GM23338 (cell line): ENCODE measurements around the gene ULK4. TPM values are rescaled to one million over a fixed set of nuclear protein-coding genes. Genes with fewer than 3 reads are reported as not detected.

Source experiments
- ATAC-seq: fragments of 200-7000 bp; cut with Tn5 transposase; 3 replicates; pipeline ENCODE4 v1.9.1; 2020
- DNase-seq: peaks from one replicate; pipeline ENCODE4 v3.0.0-alpha.2; 2015; ENCODE audit warnings: low spot score
- H2AFZ ChIP-seq: fragments of 200-600 bp; sonication (generic); 2 replicates; pipeline ENCODE4 v1.8.0; 2016; ENCODE audit warnings: antibody characterized with exemption, mild to moderate bottlenecking, moderate library complexity
- H3F3A ChIP-seq: fragments of 200-600 bp; sonication (generic); replicated peaks from 2 replicates; pipeline ENCODE4 v1.8.0; 2017; ENCODE audit warnings: antibody characterized with exemption, mixed run types, low read depth
- H3K27ac ChIP-seq: fragments of 200-600 bp; sonication (generic); 2 replicates; pipeline ENCODE4 v1.6.1; 2016; ENCODE audit warnings: low read depth
- H3K27me3 ChIP-seq: fragments of 200-600 bp; sonication (generic); 2 replicates; pipeline ENCODE4 v1.8.0; 2016; ENCODE audit warnings: mild to moderate bottlenecking, mixed run types, moderate library complexity; ENCODE audit not compliant: insufficient read depth
- H3K36me3 ChIP-seq: fragments of 200-600 bp; sonication (generic); 2 replicates; pipeline ENCODE4 v1.8.0; 2016; ENCODE audit warnings: mild to moderate bottlenecking; ENCODE audit not compliant: insufficient read depth
- H3K4me1 ChIP-seq: fragments of 200-600 bp; sonication (generic); 2 replicates; pipeline ENCODE4 v1.8.0; 2016; ENCODE audit warnings: mild to moderate bottlenecking, moderate library complexity; ENCODE audit not compliant: insufficient read depth
- H3K4me2 ChIP-seq: fragments of 200-600 bp; sonication (generic); 2 replicates; pipeline ENCODE4 v1.7.1; 2017; ENCODE audit warnings: mixed run types
- H3K4me3 ChIP-seq: fragments of 200-600 bp; sonication (generic); 2 replicates; pipeline ENCODE4 v1.6.1; 2016; ENCODE audit warnings: mixed run types
- H3K79me2 ChIP-seq: fragments of 200-600 bp; sonication (generic); replicated peaks from 2 replicates; pipeline ENCODE4 v1.8.0; 2017; ENCODE audit warnings: mild to moderate bottlenecking; ENCODE audit not compliant: insufficient read depth
- H3K9me2 ChIP-seq: fragments of 200-600 bp; sonication (generic); 2 replicates; pipeline ENCODE4 v1.8.0; 2017; ENCODE audit not compliant: insufficient read depth
- H4K20me1 ChIP-seq: fragments of 200-600 bp; sonication (generic); replicated peaks from 2 replicates; pipeline ENCODE4 v1.8.0; 2017; ENCODE audit warnings: mild to moderate bottlenecking; ENCODE audit not compliant: insufficient read depth
- H3K27ac Mint-ChIP-seq: 2 replicates; pipeline ENCODE4 v1.8.0; 2020; ENCODE audit warnings: inconsistent platforms, mild to moderate bottlenecking, moderate library complexity, mixed read lengths
- H3K27me3 Mint-ChIP-seq: 3 replicates; pipeline ENCODE4 v1.8.0; 2022; ENCODE audit warnings: low read depth, mild to moderate bottlenecking, moderate library complexity, mixed read lengths, inconsistent platforms; ENCODE audit not compliant: insufficient read depth, poor library complexity
- H3K36me3 Mint-ChIP-seq: 3 replicates; pipeline ENCODE4 v1.8.0; 2021; ENCODE audit warnings: low read depth, mild to moderate bottlenecking, inconsistent platforms, moderate library complexity, mixed read lengths
- H3K4me1 Mint-ChIP-seq: 3 replicates; pipeline ENCODE4 v1.8.0; 2020; ENCODE audit warnings: mild to moderate bottlenecking, inconsistent platforms, mixed read lengths
- H3K4me3 Mint-ChIP-seq: 3 replicates; pipeline ENCODE4 v1.8.0; 2021; ENCODE audit warnings: moderate library complexity, mild to moderate bottlenecking, inconsistent platforms, mixed read lengths
- H3K9me3 Mint-ChIP-seq: 3 replicates; pipeline ENCODE4 v1.8.0; 2020; ENCODE audit warnings: moderate library complexity, mild to moderate bottlenecking, inconsistent platforms, mixed read lengths
- CREB1 ChIP-seq: fragments of 250-450 bp; sonication (Bioruptor Pico); IDR thresholded peaks from 2 replicates; pipeline ENCODE4 v1.5.0; 2020; ENCODE audit warnings: low read depth, mild to moderate bottlenecking, moderate library complexity
- EZH2 ChIP-seq: fragments of 200-600 bp; sonication (generic); IDR thresholded peaks from one replicate; pipeline ENCODE4 v1.8.0; 2017; ENCODE audit warnings: antibody characterized with exemption, mild to moderate bottlenecking, low read depth; ENCODE audit not compliant: unreplicated experiment
- EZH2phosphoT487 ChIP-seq: fragments of 200-600 bp; sonication (generic); IDR thresholded peaks from one replicate; pipeline ENCODE4 v1.8.1; 2018; ENCODE audit warnings: antibody characterized with exemption; ENCODE audit not compliant: unreplicated experiment
- JUNB ChIP-seq: IDR thresholded peaks from one replicate; pipeline ENCODE4 v1.6.1; 2016; ENCODE audit warnings: antibody characterized with exemption; ENCODE audit not compliant: unreplicated experiment
- ZNF114 ChIP-seq: fragments of 250-450 bp; sonication (Bioruptor Pico); IDR thresholded peaks from 2 replicates; pipeline ENCODE4 v1.5.0; 2020; ENCODE audit warnings: mild to moderate bottlenecking, moderate library complexity
- ZNF331 ChIP-seq: fragments of 250-450 bp; sonication (Bioruptor Pico); IDR thresholded peaks from 2 replicates; pipeline ENCODE4 v1.5.0; 2020; ENCODE audit warnings: low read depth, mild to moderate bottlenecking, moderate library complexity
- polyA plus RNA-seq: library from polyadenylated mRNA; unstranded; fragments of >200 nt; fragmentation: Nextera tagmentation; extraction: Ambion mirVana; gene quantifications from 2 replicates; pipeline ENCODE4 v1.2.1, GENCODE V29; 2016
- total RNA-seq: library from RNA; depleted of rRNA; stranded (reverse); fragments of >200 nt; shearing (Covaris generic); gene quantifications from 2 replicates; pipeline ENCODE4 v1.2.3, GENCODE V29; 2014
- TF ChIP-seq, protein P1 (sequence below): fragments of 250-450 bp; sonication (Bioruptor Pico); IDR thresholded peaks from 2 replicates; pipeline ENCODE4 v1.5.0; 2020; ENCODE audit warnings: mild to moderate bottlenecking, moderate library complexity
- TF ChIP-seq, protein P2 (sequence below): IDR thresholded peaks from one replicate; pipeline ENCODE4 v1.6.1; 2018; ENCODE audit warnings: antibody characterized with exemption; ENCODE audit not compliant: unreplicated experiment
- TF ChIP-seq, protein P3 (sequence below): IDR thresholded peaks from 2 replicates; pipeline ENCODE4 v1.6.1; 2016; ENCODE audit warnings: antibody characterized with exemption
- TF ChIP-seq, protein P4 (sequence below), 2 experiments: fragments of 200-600 bp in 1 of 2; sonication (generic) in 1 of 2; conservative IDR thresholded peaks; 2 replicates each; pipeline versions ENCODE4 v1.5.1 to v1.6.1; 2016 to 2017; ENCODE audit warnings: antibody characterized with exemption in 2 of 2, low read depth in 2 of 2, mild to moderate bottlenecking in 2 of 2, moderate library complexity in 1 of 2

ULK4 gene
- total and polyA plus RNA-seq, 2 experiments from 2014 or later: 20.8 to 41.4 TPM

DNA sequence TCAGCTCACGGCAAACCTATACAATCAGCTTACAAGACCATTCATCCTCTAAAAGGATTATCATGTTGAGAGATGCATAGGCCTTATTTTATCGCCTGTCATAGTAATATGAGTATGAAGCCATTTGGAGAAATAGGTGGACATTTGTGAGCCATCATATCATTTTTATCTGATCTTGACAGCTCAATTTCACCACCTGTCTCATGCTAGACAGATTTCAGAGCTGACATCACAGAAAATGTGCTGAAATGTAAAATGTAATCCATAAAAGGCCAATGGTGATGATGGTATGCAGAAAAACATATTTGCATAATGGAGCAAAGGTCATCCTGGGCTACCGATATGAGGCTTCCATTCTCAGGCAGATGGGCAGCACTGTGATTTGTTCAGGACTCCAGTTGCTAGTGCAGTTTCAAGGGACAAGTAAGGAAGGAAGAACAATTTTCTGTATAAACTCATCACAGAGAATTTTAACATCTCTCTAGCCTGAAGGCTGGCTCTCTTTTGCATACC lies 221.5 kb downstream of the ULK4 start (continued):
- TF ChIP-seq, protein P1, sequence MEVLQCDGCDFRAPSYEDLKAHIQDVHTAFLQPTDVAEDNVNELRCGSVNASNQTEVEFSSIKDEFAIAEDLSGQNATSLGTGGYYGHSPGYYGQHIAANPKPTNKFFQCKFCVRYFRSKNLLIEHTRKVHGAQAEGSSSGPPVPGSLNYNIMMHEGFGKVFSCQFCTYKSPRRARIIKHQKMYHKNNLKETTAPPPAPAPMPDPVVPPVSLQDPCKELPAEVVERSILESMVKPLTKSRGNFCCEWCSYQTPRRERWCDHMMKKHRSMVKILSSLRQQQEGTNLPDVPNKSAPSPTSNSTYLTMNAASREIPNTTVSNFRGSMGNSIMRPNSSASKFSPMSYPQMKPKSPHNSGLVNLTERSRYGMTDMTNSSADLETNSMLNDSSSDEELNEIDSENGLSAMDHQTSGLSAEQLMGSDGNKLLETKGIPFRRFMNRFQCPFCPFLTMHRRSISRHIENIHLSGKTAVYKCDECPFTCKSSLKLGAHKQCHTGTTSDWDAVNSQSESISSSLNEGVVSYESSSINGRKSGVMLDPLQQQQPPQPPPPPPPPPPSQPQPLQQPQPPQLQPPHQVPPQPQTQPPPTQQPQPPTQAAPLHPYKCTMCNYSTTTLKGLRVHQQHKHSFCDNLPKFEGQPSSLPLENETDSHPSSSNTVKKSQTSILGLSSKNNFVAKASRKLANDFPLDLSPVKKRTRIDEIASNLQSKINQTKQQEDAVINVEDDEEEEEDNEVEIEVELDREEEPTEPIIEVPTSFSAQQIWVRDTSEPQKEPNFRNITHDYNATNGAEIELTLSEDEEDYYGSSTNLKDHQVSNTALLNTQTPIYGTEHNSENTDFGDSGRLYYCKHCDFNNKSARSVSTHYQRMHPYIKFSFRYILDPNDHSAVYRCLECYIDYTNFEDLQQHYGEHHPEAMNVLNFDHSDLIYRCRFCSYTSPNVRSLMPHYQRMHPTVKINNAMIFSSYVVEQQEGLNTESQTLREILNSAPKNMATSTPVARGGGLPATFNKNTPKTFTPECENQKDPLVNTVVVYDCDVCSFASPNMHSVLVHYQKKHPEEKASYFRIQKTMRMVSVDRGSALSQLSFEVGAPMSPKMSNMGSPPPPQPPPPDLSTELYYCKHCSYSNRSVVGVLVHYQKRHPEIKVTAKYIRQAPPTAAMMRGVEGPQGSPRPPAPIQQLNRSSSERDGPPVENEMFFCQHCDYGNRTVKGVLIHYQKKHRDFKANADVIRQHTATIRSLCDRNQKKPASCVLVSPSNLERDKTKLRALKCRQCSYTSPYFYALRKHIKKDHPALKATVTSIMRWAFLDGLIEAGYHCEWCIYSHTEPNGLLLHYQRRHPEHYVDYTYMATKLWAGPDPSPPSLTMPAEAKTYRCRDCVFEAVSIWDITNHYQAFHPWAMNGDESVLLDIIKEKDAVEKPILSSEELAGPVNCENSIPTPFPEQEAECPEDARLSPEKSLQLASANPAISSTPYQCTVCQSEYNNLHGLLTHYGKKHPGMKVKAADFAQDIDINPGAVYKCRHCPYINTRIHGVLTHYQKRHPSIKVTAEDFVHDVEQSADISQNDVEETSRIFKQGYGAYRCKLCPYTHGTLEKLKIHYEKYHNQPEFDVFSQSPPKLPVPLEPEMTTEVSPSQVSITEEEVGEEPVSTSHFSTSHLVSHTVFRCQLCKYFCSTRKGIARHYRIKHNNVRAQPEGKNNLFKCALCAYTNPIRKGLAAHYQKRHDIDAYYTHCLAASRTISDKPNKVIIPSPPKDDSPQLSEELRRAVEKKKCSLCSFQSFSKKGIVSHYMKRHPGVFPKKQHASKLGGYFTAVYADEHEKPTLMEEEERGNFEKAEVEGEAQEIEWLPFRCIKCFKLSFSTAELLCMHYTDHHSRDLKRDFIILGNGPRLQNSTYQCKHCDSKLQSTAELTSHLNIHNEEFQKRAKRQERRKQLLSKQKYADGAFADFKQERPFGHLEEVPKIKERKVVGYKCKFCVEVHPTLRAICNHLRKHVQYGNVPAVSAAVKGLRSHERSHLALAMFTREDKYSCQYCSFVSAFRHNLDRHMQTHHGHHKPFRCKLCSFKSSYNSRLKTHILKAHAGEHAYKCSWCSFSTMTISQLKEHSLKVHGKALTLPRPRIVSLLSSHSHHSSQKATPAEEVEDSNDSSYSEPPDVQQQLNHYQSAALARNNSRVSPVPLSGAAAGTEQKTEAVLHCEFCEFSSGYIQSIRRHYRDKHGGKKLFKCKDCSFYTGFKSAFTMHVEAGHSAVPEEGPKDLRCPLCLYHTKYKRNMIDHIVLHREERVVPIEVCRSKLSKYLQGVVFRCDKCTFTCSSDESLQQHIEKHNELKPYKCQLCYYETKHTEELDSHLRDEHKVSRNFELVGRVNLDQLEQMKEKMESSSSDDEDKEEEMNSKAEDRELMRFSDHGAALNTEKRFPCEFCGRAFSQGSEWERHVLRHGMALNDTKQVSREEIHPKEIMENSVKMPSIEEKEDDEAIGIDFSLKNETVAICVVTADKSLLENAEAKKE (CRISPR knock-in tag): no peak

DNA sequence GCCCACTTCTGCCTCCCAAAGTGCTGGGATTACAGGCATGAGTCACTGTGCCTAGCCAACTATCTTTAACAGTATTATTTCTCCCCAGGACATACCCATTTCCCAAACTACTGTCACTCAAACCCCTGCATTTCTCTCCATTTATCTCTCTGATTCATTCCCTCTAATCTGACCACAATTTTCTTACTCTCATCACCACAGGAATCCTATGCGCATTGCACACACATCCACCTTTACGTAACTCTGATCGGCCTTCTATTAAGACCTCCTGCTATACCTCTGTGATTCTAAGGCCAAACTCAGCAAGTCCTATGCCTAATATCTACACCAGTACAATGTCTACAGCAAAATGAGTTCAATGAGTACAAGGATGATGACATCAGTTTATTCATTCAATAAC lies 235.0 kb downstream of the ULK4 start:
- no peaks in the 10 kb centered on the region; the same call in 2 of the 3 replicates for H3K36me3 Mint-ChIP-seq
- Histone ChIP-seq H3K4me2 (no peak overlapping the region), H3K27me3 (no peaks in the 10 kb centered on the region), H3K36me3 (no peaks in the 10 kb centered on the region), H4K20me1 (peaks cover 3% of the 10 kb centered on the region; the same call in 1 of the 2 replicates), H3K9me2 (no peaks in the 10 kb centered on the region), H3K79me2 (no peaks in the 10 kb centered on the region), H3K4me1 (no peaks in the 10 kb centered on the region), H2AFZ (no peak overlapping the region), H3F3A (no peaks in the 10 kb centered on the region), H3K27ac (no peak overlapping the region), H3K4me3 (no peak overlapping the region)
- peaks cover 3% of the 10 kb centered on the region; the same call in 2 of the 3 replicates for H3K4me1 Mint-ChIP-seq
- H3K9me3 Mint-ChIP-seq: no peaks in the 10 kb centered on the region
- H3K27ac Mint-ChIP-seq: no peak overlapping the region
- DNase-seq (no peak), ATAC-seq (no peak)
- peaks cover 1% of the 10 kb centered on the region for H3K27me3 Mint-ChIP-seq
- H3K4me3 Mint-ChIP-seq: no peak overlapping the region
- TF ChIP-seq JUNB (no peak), CREB1 (no peak), ZNF114 (CRISPR knock-in tag) (no peak), ZNF331 (CRISPR knock-in tag) (no peak), EZH2phosphoT487 (no peak), EZH2 (no peak)
- TF ChIP-seq, protein P2, sequence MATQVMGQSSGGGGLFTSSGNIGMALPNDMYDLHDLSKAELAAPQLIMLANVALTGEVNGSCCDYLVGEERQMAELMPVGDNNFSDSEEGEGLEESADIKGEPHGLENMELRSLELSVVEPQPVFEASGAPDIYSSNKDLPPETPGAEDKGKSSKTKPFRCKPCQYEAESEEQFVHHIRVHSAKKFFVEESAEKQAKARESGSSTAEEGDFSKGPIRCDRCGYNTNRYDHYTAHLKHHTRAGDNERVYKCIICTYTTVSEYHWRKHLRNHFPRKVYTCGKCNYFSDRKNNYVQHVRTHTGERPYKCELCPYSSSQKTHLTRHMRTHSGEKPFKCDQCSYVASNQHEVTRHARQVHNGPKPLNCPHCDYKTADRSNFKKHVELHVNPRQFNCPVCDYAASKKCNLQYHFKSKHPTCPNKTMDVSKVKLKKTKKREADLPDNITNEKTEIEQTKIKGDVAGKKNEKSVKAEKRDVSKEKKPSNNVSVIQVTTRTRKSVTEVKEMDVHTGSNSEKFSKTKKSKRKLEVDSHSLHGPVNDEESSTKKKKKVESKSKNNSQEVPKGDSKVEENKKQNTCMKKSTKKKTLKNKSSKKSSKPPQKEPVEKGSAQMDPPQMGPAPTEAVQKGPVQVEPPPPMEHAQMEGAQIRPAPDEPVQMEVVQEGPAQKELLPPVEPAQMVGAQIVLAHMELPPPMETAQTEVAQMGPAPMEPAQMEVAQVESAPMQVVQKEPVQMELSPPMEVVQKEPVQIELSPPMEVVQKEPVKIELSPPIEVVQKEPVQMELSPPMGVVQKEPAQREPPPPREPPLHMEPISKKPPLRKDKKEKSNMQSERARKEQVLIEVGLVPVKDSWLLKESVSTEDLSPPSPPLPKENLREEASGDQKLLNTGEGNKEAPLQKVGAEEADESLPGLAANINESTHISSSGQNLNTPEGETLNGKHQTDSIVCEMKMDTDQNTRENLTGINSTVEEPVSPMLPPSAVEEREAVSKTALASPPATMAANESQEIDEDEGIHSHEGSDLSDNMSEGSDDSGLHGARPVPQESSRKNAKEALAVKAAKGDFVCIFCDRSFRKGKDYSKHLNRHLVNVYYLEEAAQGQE: no peak
- TF ChIP-seq, protein P3, sequence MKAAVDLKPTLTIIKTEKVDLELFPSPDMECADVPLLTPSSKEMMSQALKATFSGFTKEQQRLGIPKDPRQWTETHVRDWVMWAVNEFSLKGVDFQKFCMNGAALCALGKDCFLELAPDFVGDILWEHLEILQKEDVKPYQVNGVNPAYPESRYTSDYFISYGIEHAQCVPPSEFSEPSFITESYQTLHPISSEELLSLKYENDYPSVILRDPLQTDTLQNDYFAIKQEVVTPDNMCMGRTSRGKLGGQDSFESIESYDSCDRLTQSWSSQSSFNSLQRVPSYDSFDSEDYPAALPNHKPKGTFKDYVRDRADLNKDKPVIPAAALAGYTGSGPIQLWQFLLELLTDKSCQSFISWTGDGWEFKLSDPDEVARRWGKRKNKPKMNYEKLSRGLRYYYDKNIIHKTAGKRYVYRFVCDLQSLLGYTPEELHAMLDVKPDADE: no peak
- TF ChIP-seq, protein P4, sequence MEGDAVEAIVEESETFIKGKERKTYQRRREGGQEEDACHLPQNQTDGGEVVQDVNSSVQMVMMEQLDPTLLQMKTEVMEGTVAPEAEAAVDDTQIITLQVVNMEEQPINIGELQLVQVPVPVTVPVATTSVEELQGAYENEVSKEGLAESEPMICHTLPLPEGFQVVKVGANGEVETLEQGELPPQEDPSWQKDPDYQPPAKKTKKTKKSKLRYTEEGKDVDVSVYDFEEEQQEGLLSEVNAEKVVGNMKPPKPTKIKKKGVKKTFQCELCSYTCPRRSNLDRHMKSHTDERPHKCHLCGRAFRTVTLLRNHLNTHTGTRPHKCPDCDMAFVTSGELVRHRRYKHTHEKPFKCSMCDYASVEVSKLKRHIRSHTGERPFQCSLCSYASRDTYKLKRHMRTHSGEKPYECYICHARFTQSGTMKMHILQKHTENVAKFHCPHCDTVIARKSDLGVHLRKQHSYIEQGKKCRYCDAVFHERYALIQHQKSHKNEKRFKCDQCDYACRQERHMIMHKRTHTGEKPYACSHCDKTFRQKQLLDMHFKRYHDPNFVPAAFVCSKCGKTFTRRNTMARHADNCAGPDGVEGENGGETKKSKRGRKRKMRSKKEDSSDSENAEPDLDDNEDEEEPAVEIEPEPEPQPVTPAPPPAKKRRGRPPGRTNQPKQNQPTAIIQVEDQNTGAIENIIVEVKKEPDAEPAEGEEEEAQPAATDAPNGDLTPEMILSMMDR (conservative IDR thresholded peaks at IDR 0.05; ENCODE audit: low read depth in 2 of 2): no peak
